Naive thymus-derived CD4-positive, alpha-beta T cell (primary cell): Measurements from ENCODE around the gene FARP1. TPM values are rescaled to one million over a fixed set of nuclear protein-coding genes. Genes with fewer than 3 reads are reported as not detected.

Experiments used
- ATAC-seq: fragments of 150-1000 bp; cut with Tn5 transposase; 2 replicates; pipeline ENCODE4 v1.10.0; 2021; ENCODE audit warnings: mild to moderate bottlenecking, moderate library complexity
- CTCF ChIA-PET: fragments of 350-600 bp; sonication (Branson Sonifier 250); formaldehyde crosslinking; loops from one replicate; lab custom pipeline; 2021; ENCODE audit warnings: antibody characterized with exemption; lab: Charles Lee
- POLR2A ChIA-PET: fragments of 350-600 bp; sonication (Branson Sonifier 250); formaldehyde crosslinking; loops from one replicate; lab custom pipeline; 2021; ENCODE audit warnings: antibody characterized with exemption, inconsistent platforms; lab: Charles Lee
- DNase-seq, 9 donors: peaks; one replicate each; pipeline versions ENCODE4 v3.0.0 to v3.0.0-alpha.2; 2020 to 2022; ENCODE audit warnings: mixed read lengths in 1 of 9
- H3K27ac ChIP-seq: one replicate; pipeline ENCODE4 v1.7.0; 2013; ENCODE audit warnings: mild to moderate bottlenecking, low read depth, low read length, moderate library complexity
- H3K27me3 ChIP-seq, 2 donors: one replicate each; pipeline ENCODE4 v1.7.0; 2013; ENCODE audit warnings: low read length in 2 of 2, mild to moderate bottlenecking in 2 of 2, moderate library complexity in 2 of 2; ENCODE audit not compliant: control insufficient read depth in 2 of 2, insufficient read depth in 2 of 2
- H3K36me3 ChIP-seq, 3 experiments: 1 replicate in 2 of 3; 2 replicates in 1 of 3; pipeline ENCODE4 v1.7.0; 2013; ENCODE audit warnings: low read length in 3 of 3, mild to moderate bottlenecking in 3 of 3, moderate library complexity in 1 of 3; ENCODE audit not compliant: insufficient read depth in 3 of 3, control insufficient read depth in 2 of 3
- H3K4me1 ChIP-seq, 2 donors: one replicate each; pipeline ENCODE4 v1.7.0; 2013; ENCODE audit warnings: low read length in 2 of 2, mild to moderate bottlenecking in 2 of 2, moderate library complexity in 1 of 2; ENCODE audit not compliant: control insufficient read depth in 2 of 2, insufficient read depth in 2 of 2
- H3K4me3 ChIP-seq: 2 replicates; pipeline ENCODE4 v1.7.0; 2013; ENCODE audit warnings: mild to moderate bottlenecking, low read length
- H3K9me3 ChIP-seq, 3 experiments: 1 replicate in 2 of 3; 2 replicates in 1 of 3; pipeline ENCODE4 v1.7.0; 2013; ENCODE audit warnings: low read length in 3 of 3; ENCODE audit not compliant: control insufficient read depth in 2 of 3
- H3K27ac Mint-ChIP-seq, 9 donors: one replicate each; pipeline ENCODE4 v1.8.0; 2020 to 2022; ENCODE audit warnings: mixed read lengths in 9 of 9, mild to moderate bottlenecking in 8 of 9, moderate library complexity in 5 of 9, inconsistent platforms in 2 of 9
- H3K27me3 Mint-ChIP-seq, 5 donors: one replicate each; pipeline ENCODE4 v1.8.0; 2021 to 2022; ENCODE audit warnings: mixed read lengths in 5 of 5, mild to moderate bottlenecking in 1 of 5
- H3K36me3 Mint-ChIP-seq, 5 donors: one replicate each; pipeline ENCODE4 v1.8.0; 2020 to 2022; ENCODE audit warnings: mixed read lengths in 5 of 5, mild to moderate bottlenecking in 3 of 5, inconsistent platforms in 1 of 5
- H3K4me1 Mint-ChIP-seq, 7 donors: one replicate each; pipeline ENCODE4 v1.8.0; 2020 to 2022; ENCODE audit warnings: mixed read lengths in 7 of 7, mild to moderate bottlenecking in 3 of 7, inconsistent platforms in 1 of 7
- H3K4me3 Mint-ChIP-seq, 10 donors: one replicate each; pipeline ENCODE4 v1.8.0; 2020 to 2022; ENCODE audit warnings: mild to moderate bottlenecking in 10 of 10, mixed read lengths in 10 of 10, moderate library complexity in 6 of 10, inconsistent platforms in 2 of 10
- H3K9me3 Mint-ChIP-seq, 11 donors: one replicate each; pipeline ENCODE4 v1.8.0; 2020 to 2022; ENCODE audit warnings: mixed read lengths in 11 of 11, mild to moderate bottlenecking in 4 of 11, inconsistent platforms in 1 of 11, moderate library complexity in 1 of 11
- intact Hi-C, 2 donors: fragments of 100-400 bp; cut with micrococcal nuclease; formaldehyde crosslinking; loops; one replicate each; pipeline ENCODE4 v1.15.1; 2023
- polyA plus RNA-seq, 2 donors: library from polyadenylated mRNA; unstranded; fragments of 300-500 nt; fragmentation: Illumina TruSeq; gene quantifications; one replicate each; pipeline ENCODE4 v1.2.3, GENCODE V29; 2021
- total RNA-seq, 6 experiments: library from RNA in 5 of 6; stranded (reverse) in 5 of 6; gene quantifications; 1 replicate in 5 of 6; 2 replicates in 1 of 6; pipeline ENCODE4 v1.2.3 and lab custom pipeline; 2021 to 2026

The FARP1 gene
- total and polyA plus RNA-seq, 7 experiments from 2014 or later, result 0.19 to 1.1 (median 0.60) TPM

DNA sequence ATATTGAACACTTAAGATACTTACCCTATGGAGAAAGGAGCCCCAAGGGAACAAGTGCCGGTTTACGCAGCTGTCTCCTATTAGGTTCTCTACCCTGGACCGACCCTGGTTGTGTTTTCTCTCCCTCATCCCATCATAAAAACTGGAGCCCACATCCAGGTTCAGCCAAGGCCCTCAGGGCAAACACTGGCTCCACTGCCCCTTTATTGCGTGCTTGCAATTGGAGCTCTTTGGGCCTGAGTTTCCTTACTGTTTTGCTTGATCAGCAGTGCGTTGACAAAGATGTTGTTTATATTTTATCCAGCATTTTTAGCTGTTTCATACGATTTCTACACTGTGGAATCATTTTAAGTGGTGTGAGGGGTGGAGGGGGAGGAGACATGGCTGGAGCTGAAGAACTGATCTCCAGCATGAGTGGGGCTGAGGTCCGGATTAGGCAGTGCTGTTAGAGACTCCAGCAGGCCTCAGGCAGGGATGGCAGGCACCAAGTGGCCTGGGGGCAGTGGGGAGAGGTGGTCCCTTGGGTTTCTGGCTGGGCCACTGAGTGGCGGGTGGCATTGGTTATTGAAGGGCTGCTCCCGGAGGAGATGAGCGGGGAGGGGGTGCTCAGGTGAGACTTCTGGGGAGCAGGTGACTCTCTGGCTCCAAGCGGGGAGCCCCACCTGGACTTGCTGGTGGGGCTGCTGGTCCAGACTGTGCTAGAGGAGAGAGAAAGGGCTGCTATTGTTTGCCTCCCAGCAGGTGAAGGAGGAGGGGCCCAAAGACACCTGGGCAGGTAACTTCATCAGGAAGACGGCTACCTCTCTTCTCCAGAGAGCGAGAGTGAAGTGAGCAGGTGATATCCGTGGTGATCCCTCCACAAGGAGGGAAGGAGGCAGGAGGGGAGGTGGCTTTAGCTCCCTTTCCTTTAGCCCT is 96.5 kb downstream of the FARP1 start:
- no peak overlapping the region for H3K4me3 Mint-ChIP-seq
- H3K27me3 Mint-ChIP-seq, result peaks cover 0 to 14% (median 6%) of the 10 kb centered on the region in 5 donors

DNA sequence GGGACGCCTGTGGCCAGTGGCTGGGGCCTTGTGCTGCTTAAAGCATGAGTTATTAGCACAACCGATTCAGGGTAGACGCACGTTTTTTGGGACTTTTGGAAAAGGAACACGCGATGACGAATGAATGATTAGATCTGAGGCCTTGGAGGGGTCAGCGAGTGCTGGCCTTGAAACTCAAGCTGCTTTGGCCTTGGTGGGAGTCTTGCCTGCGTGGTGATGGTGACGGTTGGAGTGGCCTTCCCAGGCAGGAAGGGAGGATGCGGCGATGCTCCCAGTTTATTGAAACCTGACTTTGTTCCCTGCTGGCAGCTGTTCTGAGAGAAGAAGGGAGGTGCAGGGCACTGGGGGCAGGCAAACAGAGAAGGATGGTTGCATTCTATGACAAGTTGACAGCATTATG is 97.2 kb downstream of the FARP1 start:
- H3K27ac Mint-ChIP-seq, result no peak overlapping the region
- no peak for DNase-seq
- no peaks in the 10 kb centered on the region for H3K9me3 ChIP-seq
- ATAC-seq, result no peak
- no peaks in the 10 kb centered on the region for H3K4me1 Mint-ChIP-seq
- H3K4me3 ChIP-seq, result no peak overlapping the region
- H3K27me3 Mint-ChIP-seq, result peaks cover 0 to 14% (median 8%) of the 10 kb centered on the region in 5 donors
- no peak overlapping the region for H3K4me3 Mint-ChIP-seq
- no peak overlapping the region for H3K27ac ChIP-seq
- no peaks in the 10 kb centered on the region for H3K36me3 Mint-ChIP-seq
- POLR2A ChIA-PET, result no interaction called here
- no peaks in the 10 kb centered on the region for H3K4me1 ChIP-seq
- intact Hi-C loops, result no loop called here
- H3K27me3 ChIP-seq, result no peaks in the 10 kb centered on the region
- CTCF ChIA-PET, result no interaction called here
- H3K9me3 Mint-ChIP-seq, result no peaks in the 10 kb centered on the region
- H3K36me3 ChIP-seq, result no peaks in the 10 kb centered on the region

More for the DNA sequence above, 96.5 kb downstream of the FARP1 start:
- no peak overlapping the region for H3K27ac ChIP-seq
- Mint-ChIP-seq H3K9me3 (no peaks in the 10 kb centered on the region), H3K36me3 (no peaks in the 10 kb centered on the region), H3K27ac (no peak overlapping the region), H3K4me1 (no peaks in the 10 kb centered on the region)
- ChIA-PET CTCF (no interaction called here), POLR2A (no interaction called here)
- no peaks in the 10 kb centered on the region for H3K4me1 ChIP-seq
- ATAC-seq, result no peak
- no peaks in the 10 kb centered on the region for H3K9me3 ChIP-seq
- no peak overlapping the region for H3K4me3 ChIP-seq
- no peaks in the 10 kb centered on the region for H3K27me3 ChIP-seq
- intact Hi-C loops, result no loop called here
- no peaks in the 10 kb centered on the region for H3K36me3 ChIP-seq
- no peak for DNase-seq

DNA sequence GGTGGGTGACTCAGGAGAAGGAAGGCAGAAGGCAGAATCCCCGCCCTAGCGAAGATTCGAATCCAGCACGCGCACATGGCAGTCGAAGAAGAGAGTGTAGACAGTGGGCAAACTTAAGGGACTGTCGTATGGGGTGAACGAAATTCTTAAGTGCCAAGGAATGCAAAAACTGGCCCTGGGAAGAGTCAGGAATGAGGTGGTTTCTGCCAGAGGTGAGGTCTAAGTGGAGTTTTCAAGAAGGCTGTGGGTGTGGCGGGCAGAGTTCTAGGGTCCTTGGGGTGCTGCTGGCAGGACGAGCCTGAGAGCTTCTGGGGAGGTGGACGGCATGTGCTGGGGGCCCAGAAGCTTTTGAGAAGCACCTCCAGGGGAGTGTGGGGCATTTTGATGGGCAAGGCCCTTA is 98.1 kb downstream of the FARP1 start:
- Mint-ChIP-seq H3K4me3 (no peak overlapping the region), H3K36me3 (no peaks in the 10 kb centered on the region), H3K9me3 (no peaks in the 10 kb centered on the region), H3K27me3 (peaks cover 0 to 14% (median 5%) of the 10 kb centered on the region in 5 donors), H3K4me1 (no peaks in the 10 kb centered on the region), H3K27ac (no peak overlapping the region)
- Histone ChIP-seq H3K27ac (no peak overlapping the region), H3K36me3 (no peaks in the 10 kb centered on the region), H3K4me3 (no peak overlapping the region), H3K9me3 (no peaks in the 10 kb centered on the region), H3K4me1 (no peaks in the 10 kb centered on the region), H3K27me3 (no peaks in the 10 kb centered on the region)
- ChIA-PET CTCF (no interaction called here), POLR2A (no interaction called here)
- ATAC-seq, result no peak
- no peak for DNase-seq
- intact Hi-C loops, result no loop called here

DNA sequence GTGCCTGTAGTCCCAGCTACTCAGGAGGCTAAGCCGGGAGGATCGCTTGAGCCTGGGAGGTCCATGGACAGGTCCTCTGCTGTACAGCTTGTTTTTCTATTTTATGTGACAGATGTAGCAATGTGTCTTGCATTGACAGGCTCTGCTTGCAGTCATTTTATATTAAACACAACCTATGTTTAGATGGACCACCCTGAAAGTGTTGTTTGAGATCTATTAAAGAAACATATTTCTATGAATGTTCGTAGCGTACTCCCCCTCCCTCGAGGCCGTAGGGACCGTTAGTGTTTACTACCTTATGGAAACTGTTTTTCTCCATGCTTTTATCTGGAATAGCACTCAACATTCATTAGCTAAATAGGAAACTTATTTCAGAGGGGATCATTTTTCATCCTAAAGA is 99.1 kb downstream of the FARP1 start:
- intact Hi-C loops, result no loop called here
- no peaks in the 10 kb centered on the region for H3K36me3 Mint-ChIP-seq
- H3K27me3 Mint-ChIP-seq, result peaks cover 0 to 16% (median 3%) of the 10 kb centered on the region in 5 donors
- ATAC-seq (no peak), DNase-seq (no peak)
- Histone ChIP-seq H3K4me1 (no peaks in the 10 kb centered on the region), H3K9me3 (no peaks in the 10 kb centered on the region), H3K4me3 (no peak overlapping the region), H3K27ac (no peak overlapping the region), H3K36me3 (no peaks in the 10 kb centered on the region), H3K27me3 (no peaks in the 10 kb centered on the region)
- ChIA-PET POLR2A (no interaction called here), CTCF (no interaction called here)
- no peaks in the 10 kb centered on the region for H3K9me3 Mint-ChIP-seq
- no peak overlapping the region for H3K4me3 Mint-ChIP-seq
- H3K27ac Mint-ChIP-seq, result no peak overlapping the region
- no peaks in the 10 kb centered on the region for H3K4me1 Mint-ChIP-seq

DNA sequence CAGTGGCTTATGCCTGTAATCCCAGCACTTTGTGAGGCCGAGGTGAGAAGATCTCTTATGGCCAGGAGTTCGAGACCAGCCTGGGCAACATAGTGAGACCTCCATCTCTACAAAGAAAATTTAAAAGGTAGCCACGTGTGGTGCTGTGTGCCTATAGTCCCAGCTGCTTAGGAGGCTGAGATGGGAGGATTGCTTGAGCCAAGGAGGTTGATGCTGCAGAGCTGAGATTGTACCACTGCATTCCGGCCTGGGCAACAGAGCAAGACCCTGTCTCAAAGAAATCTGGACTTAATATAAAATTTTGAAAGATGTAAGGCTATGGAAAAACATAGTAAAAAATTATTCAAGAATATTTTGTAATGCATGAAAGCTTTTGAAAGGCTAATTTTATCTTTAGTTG is 99.5 kb downstream of the FARP1 start:
- Histone ChIP-seq H3K4me3 (no peak overlapping the region), H3K9me3 (no peaks in the 10 kb centered on the region), H3K4me1 (no peaks in the 10 kb centered on the region), H3K36me3 (no peaks in the 10 kb centered on the region), H3K27ac (no peak overlapping the region), H3K27me3 (no peaks in the 10 kb centered on the region)
- H3K27ac Mint-ChIP-seq, result no peak overlapping the region
- no peaks in the 10 kb centered on the region for H3K4me1 Mint-ChIP-seq
- no peaks in the 10 kb centered on the region for H3K36me3 Mint-ChIP-seq
- ATAC-seq, result no peak
- intact Hi-C loops, result no loop called here
- no peak overlapping the region for H3K4me3 Mint-ChIP-seq
- H3K27me3 Mint-ChIP-seq, result peaks cover 0 to 20% (median 4%) of the 10 kb centered on the region in 5 donors
- ChIA-PET POLR2A (no interaction called here), CTCF (no interaction called here)
- DNase-seq, result no peak
- H3K9me3 Mint-ChIP-seq, result no peaks in the 10 kb centered on the region

DNA sequence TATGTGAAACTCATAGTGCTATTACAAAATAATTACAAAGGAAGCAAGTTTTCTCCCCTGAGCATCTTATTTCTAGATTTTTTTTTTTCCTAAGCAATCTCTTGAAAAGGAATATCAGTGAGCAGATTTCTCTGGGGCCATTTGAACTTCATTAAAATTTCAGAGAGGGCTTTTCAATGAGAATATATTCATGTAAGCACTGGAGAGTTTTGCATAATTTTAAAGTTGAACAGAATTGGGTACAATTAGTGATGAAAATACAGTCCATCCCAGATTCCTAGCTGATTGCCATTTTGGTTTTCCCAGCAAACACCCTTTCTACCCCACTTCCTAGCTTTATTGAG is 101.0 kb downstream of the FARP1 start:
- Mint-ChIP-seq H3K27ac (no peak overlapping the region), H3K9me3 (no peaks in the 10 kb centered on the region), H3K36me3 (no peaks in the 10 kb centered on the region), H3K4me3 (no peak overlapping the region), H3K4me1 (no peaks in the 10 kb centered on the region), H3K27me3 (peaks cover 0 to 22% (median 6%) of the 10 kb centered on the region in 5 donors)
- ChIA-PET CTCF (no interaction called here), POLR2A (no interaction called here)
- Histone ChIP-seq H3K4me1 (no peaks in the 10 kb centered on the region), H3K9me3 (no peaks in the 10 kb centered on the region), H3K4me3 (no peak overlapping the region), H3K27me3 (no peaks in the 10 kb centered on the region), H3K27ac (no peak overlapping the region), H3K36me3 (no peaks in the 10 kb centered on the region)
- no peak for ATAC-seq
- no peak for DNase-seq
- intact Hi-C loops, result no loop called here
